ENCODE results near the gene ADAM15.

The ADAM15 gene

GRCh38 chr1:155068599-155068998 is 17.5 kb downstream of the ADAM15 start:
- no peak overlapping the region for H3K4me3 ChIP-seq (ENCODE audit: low read depth, low read length)
- TF ChIP-seq, protein P1, sequence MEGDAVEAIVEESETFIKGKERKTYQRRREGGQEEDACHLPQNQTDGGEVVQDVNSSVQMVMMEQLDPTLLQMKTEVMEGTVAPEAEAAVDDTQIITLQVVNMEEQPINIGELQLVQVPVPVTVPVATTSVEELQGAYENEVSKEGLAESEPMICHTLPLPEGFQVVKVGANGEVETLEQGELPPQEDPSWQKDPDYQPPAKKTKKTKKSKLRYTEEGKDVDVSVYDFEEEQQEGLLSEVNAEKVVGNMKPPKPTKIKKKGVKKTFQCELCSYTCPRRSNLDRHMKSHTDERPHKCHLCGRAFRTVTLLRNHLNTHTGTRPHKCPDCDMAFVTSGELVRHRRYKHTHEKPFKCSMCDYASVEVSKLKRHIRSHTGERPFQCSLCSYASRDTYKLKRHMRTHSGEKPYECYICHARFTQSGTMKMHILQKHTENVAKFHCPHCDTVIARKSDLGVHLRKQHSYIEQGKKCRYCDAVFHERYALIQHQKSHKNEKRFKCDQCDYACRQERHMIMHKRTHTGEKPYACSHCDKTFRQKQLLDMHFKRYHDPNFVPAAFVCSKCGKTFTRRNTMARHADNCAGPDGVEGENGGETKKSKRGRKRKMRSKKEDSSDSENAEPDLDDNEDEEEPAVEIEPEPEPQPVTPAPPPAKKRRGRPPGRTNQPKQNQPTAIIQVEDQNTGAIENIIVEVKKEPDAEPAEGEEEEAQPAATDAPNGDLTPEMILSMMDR (conservative IDR thresholded peaks at IDR 0.05; ENCODE audit: low read depth, low read length) = no peak
- DNase-seq (ENCODE audit: low read depth) = no peak

DNA sequence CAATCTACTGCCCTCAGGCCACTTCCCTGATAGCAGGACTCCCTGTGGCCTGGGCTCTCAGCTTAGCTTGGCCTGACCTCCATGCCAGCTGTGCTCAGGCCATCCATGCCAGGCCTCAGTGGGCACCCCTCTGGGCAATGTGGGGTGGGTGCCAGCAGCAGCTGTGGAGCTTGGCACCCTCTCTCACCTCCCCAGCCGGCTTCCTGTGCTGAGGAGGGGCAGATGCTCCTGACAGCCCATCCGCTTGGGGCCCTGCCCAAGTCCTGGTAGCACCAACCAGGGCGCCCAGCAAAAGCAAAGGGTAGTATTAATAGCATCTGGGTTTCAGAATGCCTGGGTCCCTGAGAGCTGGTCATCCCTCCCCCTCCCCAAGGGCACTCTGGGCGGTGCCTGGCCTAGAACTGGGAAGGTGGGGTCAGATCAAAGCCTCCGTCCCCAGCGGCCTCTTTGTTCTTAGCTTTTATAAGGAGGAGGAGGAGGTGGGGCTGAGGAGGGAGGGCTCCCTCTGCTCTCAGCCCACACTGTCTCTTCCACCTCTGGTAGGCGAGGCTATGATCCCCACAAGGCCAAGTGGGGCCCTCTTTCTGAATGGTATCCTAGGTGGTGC is 18.5 kb downstream of the ADAM15 start:
- H3K4me3 ChIP-seq (ENCODE audit: low read depth, low read length) = no peak overlapping the region
- no peak for DNase-seq (ENCODE audit: low read depth)
- TF ChIP-seq, protein P1 (conservative IDR thresholded peaks at IDR 0.05; ENCODE audit: low read depth, low read length) = no peak

DNA sequence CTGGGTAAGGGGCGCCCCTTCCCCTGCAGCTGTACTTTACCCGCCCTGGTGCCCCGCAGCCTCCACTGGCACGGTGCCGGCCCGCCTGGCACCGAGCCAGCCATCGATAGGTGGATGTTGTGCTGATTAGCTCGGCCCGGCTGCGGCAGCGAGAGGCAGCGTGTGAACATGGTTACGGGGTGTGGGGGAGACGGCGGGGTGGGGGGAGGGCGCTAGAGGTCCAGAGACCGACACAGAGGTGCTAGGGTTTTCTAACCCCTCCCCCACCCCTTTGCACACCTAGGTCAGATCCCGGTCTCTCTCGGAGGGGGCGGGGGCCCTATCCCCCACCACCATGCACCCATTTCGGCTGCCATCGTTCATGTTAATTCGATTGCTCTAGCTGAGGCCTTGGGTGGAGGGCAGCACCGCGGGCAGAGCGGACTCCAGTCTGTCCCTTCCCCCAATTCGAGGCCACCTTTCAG is 19.1 kb downstream of the ADAM15 start:
- peak overlapping the region; percentile 58 for H3K4me3 ChIP-seq (ENCODE audit: low read depth, low read length)
- no peak for DNase-seq (ENCODE audit: low read depth)
- TF ChIP-seq, protein P1 (conservative IDR thresholded peaks at IDR 0.05; ENCODE audit: low read depth, low read length) = no peak

- TF ChIP-seq, protein P1 (conservative IDR thresholded peaks at IDR 0.05; ENCODE audit: low read depth, low read length) = peak; percentile 38
- H3K4me3 ChIP-seq (ENCODE audit: low read depth, low read length) = peak overlapping the region; percentile 58
- DNase-seq (ENCODE audit: low read depth) = peak; percentile 73
Observed at GRCh38 chr1:155070721-155071569, 19.8 kb downstream of the ADAM15 start.

DNA sequence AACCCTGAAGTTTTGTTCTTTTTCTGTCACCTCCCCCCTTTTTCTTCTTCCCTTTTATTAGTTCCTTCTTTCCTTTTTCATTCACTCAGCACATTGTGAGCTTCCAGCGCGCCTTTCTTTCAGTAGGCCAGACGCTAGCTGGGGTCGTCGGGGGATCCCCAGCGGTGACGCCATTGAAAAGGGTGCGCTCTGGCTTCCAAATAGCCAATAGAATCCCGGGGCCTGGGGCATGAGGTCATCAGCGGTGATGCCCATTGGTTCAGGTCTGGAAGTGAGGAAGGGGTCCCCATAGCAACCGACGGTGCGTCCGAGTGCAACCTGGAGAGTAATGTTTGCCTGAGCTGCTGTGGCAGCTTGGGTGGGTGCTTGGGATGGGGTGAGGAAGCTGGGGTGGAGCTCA is 20.6 kb downstream of the ADAM15 start:
- DNase-seq (ENCODE audit: low read depth) = no peak
- H3K4me3 ChIP-seq (ENCODE audit: low read depth, low read length) = no peak overlapping the region
- TF ChIP-seq, protein P1 (conservative IDR thresholded peaks at IDR 0.05; ENCODE audit: low read depth, low read length) = no peak

GRCh38 chr1:155072531-155073289 is 21.6 kb downstream of the ADAM15 start:
- no peak overlapping the region for H3K4me3 ChIP-seq (ENCODE audit: low read depth, low read length)
- DNase-seq (ENCODE audit: low read depth) = no peak
- TF ChIP-seq, protein P1 (conservative IDR thresholded peaks at IDR 0.05; ENCODE audit: low read depth, low read length) = no peak
